ENCODE results near the gene KIF11. TPM values are rescaled to one million over a fixed set of nuclear protein-coding genes. Genes with fewer than 3 reads are reported as not detected.
"Not testable (repeated sequence)": the region's sequence is repeated elsewhere in the genome, so short reads cannot be mapped to it uniquely, and the experiment has no call there.

Gene KIF11
- total RNA-seq, 1 experiment from 2014 or later, result 14.2 TPM

DNA sequence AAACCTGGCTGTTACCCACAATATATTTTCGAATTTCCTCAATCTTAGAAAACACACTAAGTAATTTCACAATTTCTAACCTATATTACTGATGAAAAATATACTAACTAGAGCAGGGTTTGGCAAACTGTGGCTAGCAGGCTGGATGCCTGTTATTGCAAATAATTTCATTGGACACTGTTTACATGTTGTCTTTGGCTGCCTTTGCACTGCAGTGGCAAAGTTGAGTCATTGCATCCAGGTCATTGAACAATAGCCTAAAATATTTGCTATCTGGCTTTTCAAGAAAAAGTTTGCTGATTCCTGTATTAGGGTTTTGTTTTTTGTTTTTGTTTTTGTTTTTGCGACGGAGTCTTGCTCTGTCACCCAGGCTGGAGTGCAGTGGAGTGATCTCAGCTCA lies 47.2 kb downstream of the KIF11 start:
- Histone ChIP-seq H3K4me3 (ENCODE audit: low read length) (no peak overlapping the region), H3K36me3 (ENCODE audit: insufficient read depth, low read length) (peaks cover 34% of the 10 kb centered on the region)

DNA sequence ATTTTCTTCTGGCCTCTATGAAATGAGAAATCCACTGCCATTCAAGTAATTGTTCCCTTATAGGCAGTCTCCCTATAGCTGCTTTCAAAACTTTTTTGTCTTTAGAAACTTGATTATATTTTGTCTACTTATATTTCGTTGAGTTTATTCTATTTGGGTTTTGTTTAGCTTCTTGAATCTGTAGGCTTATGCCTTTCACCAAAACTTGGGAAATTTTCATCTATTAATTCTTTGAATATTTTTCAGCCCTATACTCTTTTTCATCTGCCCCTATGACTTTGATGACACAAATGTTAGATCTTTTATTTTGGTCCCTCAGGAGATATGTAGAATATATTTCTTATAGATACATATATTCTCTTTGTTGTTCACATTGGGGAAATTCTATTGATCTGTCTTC lies 48.6 kb downstream of the KIF11 start:
- H3K36me3 ChIP-seq (ENCODE audit: insufficient read depth, low read length), result peaks cover 28% of the 10 kb centered on the region
- H4K20me1 ChIP-seq (ENCODE audit: insufficient read depth, low read depth, low read length), result no peaks in the 10 kb centered on the region
- H3K79me2 ChIP-seq (ENCODE audit: low read length), result peaks cover 17% of the 10 kb centered on the region; the same call in 1 of the 2 replicates
- no peak overlapping the region for H3K4me3 ChIP-seq (ENCODE audit: low read length)
- no peak for DNase-seq
- H2AFZ ChIP-seq (ENCODE audit: low read length), result no peak overlapping the region
- no peaks in the 10 kb centered on the region for H3K9me3 ChIP-seq (ENCODE audit: low read length)
- no peak overlapping the region for H3K9ac ChIP-seq (ENCODE audit: low read length)
- no peaks in the 10 kb centered on the region for H3K27me3 ChIP-seq (ENCODE audit: low read length)
- H3K9me2 ChIP-seq (replicated peaks; ENCODE audit: insufficient read depth, low read length), result no peaks in the 10 kb centered on the region
- H3K27ac ChIP-seq (ENCODE audit: low read length), result 0 out of 2 replicates have a peak overlapping the region, but pooled peaks have one; percentile 13
- no peak overlapping the region for H3K4me2 ChIP-seq (ENCODE audit: low read depth, low read length, poor library complexity, severe bottlenecking)
- peaks cover 23% of the 10 kb centered on the region for H3K4me1 ChIP-seq (ENCODE audit: low read length)

More for the DNA sequence above, 47.2 kb downstream of the KIF11 start:
- Histone ChIP-seq H3K4me2 (ENCODE audit: low read depth, low read length, poor library complexity, severe bottlenecking) (no peak overlapping the region), H3K9ac (ENCODE audit: low read length) (no peak overlapping the region), H3K9me2 (replicated peaks; ENCODE audit: insufficient read depth, low read length) (no peaks in the 10 kb centered on the region), H3K27ac (ENCODE audit: low read length) (no peak overlapping the region), H3K4me1 (ENCODE audit: low read length) (peaks cover 23% of the 10 kb centered on the region), H3K9me3 (ENCODE audit: low read length) (no peaks in the 10 kb centered on the region), H3K79me2 (ENCODE audit: low read length) (peaks cover 17% of the 10 kb centered on the region; the same call in 1 of the 2 replicates), H2AFZ (ENCODE audit: low read length) (no peak overlapping the region), H3K27me3 (ENCODE audit: low read length) (no peaks in the 10 kb centered on the region), H4K20me1 (ENCODE audit: insufficient read depth, low read depth, low read length) (no peaks in the 10 kb centered on the region)
- no peak for DNase-seq

DNA sequence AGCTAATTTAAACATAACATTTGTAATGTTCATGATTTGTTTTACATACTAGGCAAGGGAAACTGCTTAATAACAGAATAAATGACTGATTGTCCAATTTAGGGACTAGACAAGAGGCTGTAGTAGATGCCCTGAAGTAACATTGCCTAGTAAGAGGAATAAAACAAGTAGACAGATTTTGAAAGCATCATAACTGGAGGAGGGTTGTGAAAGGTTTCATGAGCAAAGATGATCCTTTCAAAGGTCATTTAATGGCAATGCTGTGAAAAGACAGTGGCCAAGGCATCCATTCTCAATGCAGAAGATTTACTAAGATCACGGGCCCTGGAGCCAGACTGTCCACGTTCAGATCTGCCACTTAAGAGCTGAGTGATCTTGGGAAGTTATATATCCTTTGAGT lies 52.0 kb downstream of the KIF11 start:
- Histone ChIP-seq H2AFZ (ENCODE audit: low read length) (no peak overlapping the region), H3K9me3 (ENCODE audit: low read length) (no peaks in the 10 kb centered on the region), H3K4me1 (ENCODE audit: low read length) (no peaks in the 10 kb centered on the region), H3K4me3 (ENCODE audit: low read length) (no peak overlapping the region), H3K9me2 (replicated peaks; ENCODE audit: insufficient read depth, low read length) (no peaks in the 10 kb centered on the region), H3K79me2 (ENCODE audit: low read length) (peaks cover 14% of the 10 kb centered on the region; the same call in 1 of the 2 replicates), H4K20me1 (ENCODE audit: insufficient read depth, low read depth, low read length) (no peaks in the 10 kb centered on the region), H3K4me2 (ENCODE audit: low read depth, low read length, poor library complexity, severe bottlenecking) (no peak overlapping the region), H3K9ac (ENCODE audit: low read length) (no peak overlapping the region), H3K27ac (ENCODE audit: low read length) (no peak overlapping the region), H3K27me3 (ENCODE audit: low read length) (no peaks in the 10 kb centered on the region), H3K36me3 (ENCODE audit: insufficient read depth, low read length) (peaks cover 31% of the 10 kb centered on the region; the same call in 1 of the 2 replicates)
- DNase-seq, result no peak

DNA sequence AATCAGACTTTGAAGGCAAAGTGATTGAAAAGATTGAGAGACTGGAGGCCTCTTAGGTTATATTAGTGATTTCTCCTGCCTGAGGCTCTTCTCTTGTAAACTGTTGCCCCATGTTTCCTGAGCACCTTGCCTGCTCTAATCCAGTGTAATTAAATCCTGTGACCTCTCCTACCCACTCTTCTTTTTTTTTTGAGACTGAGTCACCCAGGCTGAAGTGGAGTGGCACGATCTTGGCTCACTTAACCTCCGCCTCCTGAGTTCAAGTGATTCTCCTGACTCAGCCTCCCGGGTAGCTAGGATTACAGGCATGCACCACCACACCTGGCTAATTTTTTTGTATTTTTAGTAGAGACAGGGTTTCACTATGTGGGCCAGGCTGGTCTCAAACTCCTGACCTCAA lies 57.9 kb downstream of the KIF11 start:
- not testable (repeated sequence) for H3K27me3 ChIP-seq (ENCODE audit: low read length); H3K4me1 ChIP-seq (ENCODE audit: low read length); H2AFZ ChIP-seq (ENCODE audit: low read length); H3K9ac ChIP-seq (ENCODE audit: low read length); H3K27ac ChIP-seq (ENCODE audit: low read length); H4K20me1 ChIP-seq (ENCODE audit: insufficient read depth, low read depth, low read length); H3K9me3 ChIP-seq (ENCODE audit: low read length); DNase-seq; H3K79me2 ChIP-seq (ENCODE audit: low read length); H3K4me2 ChIP-seq (ENCODE audit: low read depth, low read length, poor library complexity, severe bottlenecking); H3K4me3 ChIP-seq (ENCODE audit: low read length); H3K9me2 ChIP-seq (replicated peaks; ENCODE audit: insufficient read depth, low read length)
- H3K36me3 ChIP-seq (ENCODE audit: insufficient read depth, low read length), result peaks cover 39% of the 10 kb centered on the region; the same call in 1 of the 2 replicates

DNA sequence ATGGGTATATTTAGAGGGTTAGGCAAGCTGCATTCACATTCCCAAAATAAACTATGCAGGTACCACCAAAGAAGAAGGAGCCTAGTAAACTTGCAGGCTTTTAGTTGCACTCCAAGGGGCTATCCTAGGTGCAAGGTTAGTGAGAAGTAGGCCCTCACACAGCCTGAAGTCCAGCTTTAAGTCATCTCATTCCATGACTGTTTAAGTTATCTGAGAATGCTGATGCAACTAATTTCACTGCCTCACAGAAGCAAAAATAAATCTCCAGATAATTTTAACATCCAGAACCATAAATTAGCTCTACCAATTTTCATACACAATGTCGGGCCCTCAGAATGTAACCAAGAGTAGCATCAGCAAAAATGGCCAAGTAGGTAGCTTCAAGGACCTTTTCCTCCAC lies 62.5 kb downstream of the KIF11 start:
- Histone ChIP-seq H3K79me2 (ENCODE audit: low read length) (no peaks in the 10 kb centered on the region), H3K4me1 (ENCODE audit: low read length) (no peaks in the 10 kb centered on the region), H3K27ac (ENCODE audit: low read length) (no peak overlapping the region), H3K9ac (ENCODE audit: low read length) (no peak overlapping the region), H3K36me3 (ENCODE audit: insufficient read depth, low read length) (peaks cover 22% of the 10 kb centered on the region; the same call in 1 of the 2 replicates), H2AFZ (ENCODE audit: low read length) (no peak overlapping the region), H3K4me3 (ENCODE audit: low read length) (no peak overlapping the region), H3K9me3 (ENCODE audit: low read length) (no peaks in the 10 kb centered on the region), H3K27me3 (ENCODE audit: low read length) (no peaks in the 10 kb centered on the region), H3K4me2 (ENCODE audit: low read depth, low read length, poor library complexity, severe bottlenecking) (no peak overlapping the region), H3K9me2 (replicated peaks; ENCODE audit: insufficient read depth, low read length) (no peaks in the 10 kb centered on the region), H4K20me1 (ENCODE audit: insufficient read depth, low read depth, low read length) (no peaks in the 10 kb centered on the region)
- no peak for DNase-seq

DNA sequence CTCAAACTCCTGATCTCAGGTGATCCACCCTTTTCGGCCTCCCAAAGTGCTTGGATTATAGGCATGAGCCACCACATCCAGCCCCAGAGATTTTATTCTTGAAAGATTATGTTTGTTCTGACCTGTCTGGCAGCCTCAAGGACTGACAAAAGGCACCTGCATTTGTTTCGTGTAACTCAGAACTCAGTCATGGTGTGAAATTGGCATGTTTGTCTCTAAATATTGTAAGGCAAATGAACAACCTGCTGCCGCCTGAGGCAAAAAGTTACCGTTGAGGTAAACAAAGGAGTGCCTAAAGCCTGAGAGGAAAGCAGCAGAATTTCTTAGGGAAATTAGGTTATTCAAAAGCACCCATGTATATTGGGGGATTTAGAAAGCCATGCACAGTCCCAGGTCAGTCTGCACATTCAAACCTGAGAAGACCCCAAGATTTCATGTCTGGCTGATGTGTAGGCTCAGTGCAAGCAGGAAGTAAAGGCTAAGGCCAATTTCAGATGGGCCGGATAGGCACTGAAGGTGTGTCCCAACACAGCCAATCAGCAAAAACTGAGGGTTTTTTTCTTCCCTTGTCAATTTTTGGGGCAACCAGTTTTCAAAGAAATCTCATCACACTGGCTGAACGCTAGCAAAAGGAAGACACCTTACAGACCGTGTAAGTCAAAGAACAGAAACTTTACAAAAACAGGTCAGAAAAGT lies 63.5 kb downstream of the KIF11 start:
- H3K9ac ChIP-seq (ENCODE audit: low read length), result no peak overlapping the region
- H3K79me2 ChIP-seq (ENCODE audit: low read length), result no peaks in the 10 kb centered on the region
- no peaks in the 10 kb centered on the region for H4K20me1 ChIP-seq (ENCODE audit: insufficient read depth, low read depth, low read length)
- no peaks in the 10 kb centered on the region for H3K9me2 ChIP-seq (replicated peaks; ENCODE audit: insufficient read depth, low read length)
- no peaks in the 10 kb centered on the region for H3K27me3 ChIP-seq (ENCODE audit: low read length)
- no peak overlapping the region for H3K4me2 ChIP-seq (ENCODE audit: low read depth, low read length, poor library complexity, severe bottlenecking)
- H3K4me1 ChIP-seq (ENCODE audit: low read length), result no peaks in the 10 kb centered on the region
- no peak for DNase-seq
- no peak overlapping the region for H3K27ac ChIP-seq (ENCODE audit: low read length)
- H3K36me3 ChIP-seq (ENCODE audit: insufficient read depth, low read length), result peaks cover 22% of the 10 kb centered on the region; the same call in 1 of the 2 replicates
- no peaks in the 10 kb centered on the region for H3K9me3 ChIP-seq (ENCODE audit: low read length)
- no peak overlapping the region for H3K4me3 ChIP-seq (ENCODE audit: low read length)
- no peak overlapping the region for H2AFZ ChIP-seq (ENCODE audit: low read length)

DNA sequence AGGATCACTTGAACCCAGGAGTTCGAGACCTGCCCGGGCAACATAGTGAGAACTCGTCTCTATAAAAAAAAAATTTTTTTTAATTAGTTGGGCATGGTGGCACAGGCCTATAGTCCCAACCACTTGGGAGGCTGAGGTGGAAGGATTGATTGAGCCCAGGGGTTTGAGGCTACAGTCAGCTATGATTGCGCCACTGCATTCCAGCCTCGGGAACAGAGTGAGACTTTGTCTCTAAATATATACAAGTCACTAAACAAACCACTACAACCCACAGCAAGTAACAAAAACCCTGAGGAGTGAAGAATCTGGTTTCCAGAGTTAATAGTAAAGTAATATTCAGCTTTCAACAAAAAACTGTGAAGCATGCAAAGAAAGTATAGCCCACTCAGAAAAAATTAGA lies 64.1 kb downstream of the KIF11 start:
- Histone ChIP-seq H3K4me2 (ENCODE audit: low read depth, low read length, poor library complexity, severe bottlenecking) (no peak overlapping the region), H3K9me2 (replicated peaks; ENCODE audit: insufficient read depth, low read length) (no peaks in the 10 kb centered on the region), H3K27ac (ENCODE audit: low read length) (no peak overlapping the region), H2AFZ (ENCODE audit: low read length) (no peak overlapping the region), H3K79me2 (ENCODE audit: low read length) (no peaks in the 10 kb centered on the region), H4K20me1 (ENCODE audit: insufficient read depth, low read depth, low read length) (no peaks in the 10 kb centered on the region), H3K4me1 (ENCODE audit: low read length) (no peaks in the 10 kb centered on the region), H3K9ac (ENCODE audit: low read length) (no peak overlapping the region), H3K27me3 (ENCODE audit: low read length) (no peaks in the 10 kb centered on the region), H3K9me3 (ENCODE audit: low read length) (no peaks in the 10 kb centered on the region), H3K4me3 (ENCODE audit: low read length) (no peak overlapping the region), H3K36me3 (ENCODE audit: insufficient read depth, low read length) (peaks cover 22% of the 10 kb centered on the region; the same call in 1 of the 2 replicates)
- DNase-seq, result no peak

DNA sequence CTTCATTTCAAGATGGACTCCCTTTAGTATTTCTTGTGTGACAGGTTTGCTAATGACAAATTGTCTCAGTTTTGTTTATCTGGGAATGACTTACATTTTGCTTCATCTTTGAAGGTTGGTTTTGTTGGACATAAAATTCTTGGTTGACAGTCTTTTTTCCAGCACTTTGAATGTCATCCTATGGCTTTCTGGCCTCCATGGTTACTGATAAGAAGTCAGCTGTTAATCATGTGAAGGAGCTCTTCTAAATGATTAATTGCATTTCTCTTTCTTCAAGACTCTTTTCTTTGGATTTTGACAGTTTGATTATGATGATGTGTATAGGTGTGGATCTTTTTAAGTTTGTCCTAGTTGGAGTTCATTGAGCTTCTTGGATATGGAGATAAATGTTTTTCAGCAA lies 69.9 kb downstream of the KIF11 start:
- Histone ChIP-seq H3K79me2 (ENCODE audit: low read length) (no peaks in the 10 kb centered on the region), H2AFZ (ENCODE audit: low read length) (no peak overlapping the region), H4K20me1 (ENCODE audit: insufficient read depth, low read depth, low read length) (no peaks in the 10 kb centered on the region), H3K27ac (ENCODE audit: low read length) (no peak overlapping the region), H3K4me3 (ENCODE audit: low read length) (no peak overlapping the region), H3K36me3 (ENCODE audit: insufficient read depth, low read length) (no peaks in the 10 kb centered on the region), H3K4me2 (ENCODE audit: low read depth, low read length, poor library complexity, severe bottlenecking) (no peak overlapping the region), H3K4me1 (ENCODE audit: low read length) (no peaks in the 10 kb centered on the region), H3K27me3 (ENCODE audit: low read length) (no peaks in the 10 kb centered on the region), H3K9me2 (replicated peaks; ENCODE audit: insufficient read depth, low read length) (no peaks in the 10 kb centered on the region), H3K9me3 (ENCODE audit: low read length) (no peaks in the 10 kb centered on the region), H3K9ac (ENCODE audit: low read length) (no peak overlapping the region)
- no peak for DNase-seq
